ENCODE measurements around the gene ALG6. TPM values are rescaled to one million over a fixed set of nuclear protein-coding genes. Genes with fewer than 3 reads are reported as not detected.

The ALG6 gene
- total and polyA plus RNA-seq, 8 donors = 11.8 to 27.3 (median 23.1) TPM

DNA sequence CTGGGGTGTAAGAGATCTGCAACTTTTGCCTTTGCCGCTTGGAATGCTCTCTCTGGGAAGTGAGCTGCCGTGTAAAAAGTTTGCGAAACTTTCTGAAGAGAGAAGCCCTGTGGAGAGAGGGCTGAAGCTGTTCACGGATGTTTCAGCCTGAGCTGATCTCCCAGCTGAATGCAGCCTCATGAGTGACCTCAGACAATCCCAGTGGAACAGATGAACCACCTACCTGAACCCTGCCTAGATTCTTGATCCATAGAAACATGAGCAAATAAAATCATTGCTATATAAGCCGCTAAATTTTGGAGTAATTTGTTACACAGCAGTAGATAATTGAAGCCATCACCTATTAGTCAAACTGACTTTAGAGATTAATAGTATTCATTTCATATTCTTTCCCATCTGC lies 4.4 kb upstream of the ALG6 start:
- H3K27me3 ChIP-seq = no peaks in the 10 kb centered on the region
- H3K36me3 ChIP-seq = no peaks in the 10 kb centered on the region
- TF ChIP-seq, protein P1, sequence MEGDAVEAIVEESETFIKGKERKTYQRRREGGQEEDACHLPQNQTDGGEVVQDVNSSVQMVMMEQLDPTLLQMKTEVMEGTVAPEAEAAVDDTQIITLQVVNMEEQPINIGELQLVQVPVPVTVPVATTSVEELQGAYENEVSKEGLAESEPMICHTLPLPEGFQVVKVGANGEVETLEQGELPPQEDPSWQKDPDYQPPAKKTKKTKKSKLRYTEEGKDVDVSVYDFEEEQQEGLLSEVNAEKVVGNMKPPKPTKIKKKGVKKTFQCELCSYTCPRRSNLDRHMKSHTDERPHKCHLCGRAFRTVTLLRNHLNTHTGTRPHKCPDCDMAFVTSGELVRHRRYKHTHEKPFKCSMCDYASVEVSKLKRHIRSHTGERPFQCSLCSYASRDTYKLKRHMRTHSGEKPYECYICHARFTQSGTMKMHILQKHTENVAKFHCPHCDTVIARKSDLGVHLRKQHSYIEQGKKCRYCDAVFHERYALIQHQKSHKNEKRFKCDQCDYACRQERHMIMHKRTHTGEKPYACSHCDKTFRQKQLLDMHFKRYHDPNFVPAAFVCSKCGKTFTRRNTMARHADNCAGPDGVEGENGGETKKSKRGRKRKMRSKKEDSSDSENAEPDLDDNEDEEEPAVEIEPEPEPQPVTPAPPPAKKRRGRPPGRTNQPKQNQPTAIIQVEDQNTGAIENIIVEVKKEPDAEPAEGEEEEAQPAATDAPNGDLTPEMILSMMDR (IDR thresholded peaks at IDR 0.05) = no peak
- H3K27ac ChIP-seq = no peak overlapping the region
- H3K9me3 ChIP-seq = no peaks in the 10 kb centered on the region
- no peak for ATAC-seq
- H3K4me3 ChIP-seq = no peak overlapping the region
- DNase-seq = no peak
- H3K4me1 ChIP-seq = peaks cover 0 to 6% of the 10 kb centered on the region in 2 donors
- intact Hi-C loops (cut with DNase I) = no loop called here

DNA sequence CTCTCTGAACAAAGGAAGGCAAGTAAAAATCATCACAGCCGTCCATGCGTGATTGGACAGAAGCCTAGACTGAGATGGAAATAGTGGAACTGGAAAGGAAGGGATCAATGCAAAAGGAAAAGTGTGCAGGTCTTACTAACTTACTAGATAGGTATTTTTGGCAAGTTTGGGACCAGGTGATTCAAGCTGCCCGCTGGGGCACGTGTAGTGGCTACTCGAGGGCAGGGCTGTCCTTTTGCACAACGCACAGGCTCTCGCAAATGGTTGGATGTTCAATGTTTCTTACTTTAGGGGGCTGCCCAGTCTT lies 566 bp upstream of the ALG6 start:
- Histone ChIP-seq H3K4me1 (peaks cover 3 to 16% of the 10 kb centered on the region in 2 donors), H3K36me3 (no peaks in the 10 kb centered on the region), H3K27ac (peak overlapping the region; percentile 57 to 83), H3K27me3 (no peaks in the 10 kb centered on the region), H3K4me3 (peak overlapping the region; percentile 68 to 81), H3K9me3 (no peaks in the 10 kb centered on the region)
- intact Hi-C loops (cut with DNase I) = no loop called here
- ATAC-seq = no peak
- DNase-seq = peak in 1 of 4 donors; percentile 3
- TF ChIP-seq, protein P1 (IDR thresholded peaks at IDR 0.05) = no peak

DNA sequence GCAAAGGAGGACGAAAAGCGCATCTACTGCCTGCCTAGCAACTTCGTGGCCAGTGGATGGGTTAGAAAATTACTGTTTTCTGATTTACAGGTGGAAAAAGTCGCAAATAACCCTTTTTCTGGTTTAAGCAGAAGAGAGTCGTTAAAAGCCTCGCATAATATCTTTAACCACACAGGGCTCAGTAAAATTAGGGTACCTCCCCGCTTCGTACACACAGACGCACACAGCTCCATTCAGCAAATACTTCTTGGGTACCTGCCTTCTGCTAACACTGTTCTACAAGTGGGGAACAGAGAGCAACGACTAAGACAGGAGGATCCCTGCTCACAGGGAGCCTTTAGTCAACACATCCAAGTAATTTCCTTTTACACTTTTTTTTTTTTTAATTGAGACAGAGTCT lies 704 bp downstream of the ALG6 start:
- ATAC-seq (no peak), DNase-seq (peak in 1 of 4 donors; percentile 3)
- TF ChIP-seq, protein P1 (IDR thresholded peaks at IDR 0.05) = no peak
- Histone ChIP-seq H3K27ac (peak overlapping the region; percentile 57 to 83), H3K9me3 (no peaks in the 10 kb centered on the region), H3K4me1 (peaks cover 3 to 16% of the 10 kb centered on the region in 2 donors), H3K27me3 (no peaks in the 10 kb centered on the region), H3K4me3 (peak overlapping the region; percentile 68 to 81), H3K36me3 (no peaks in the 10 kb centered on the region)
- intact Hi-C loops (cut with DNase I) = no loop called here

DNA sequence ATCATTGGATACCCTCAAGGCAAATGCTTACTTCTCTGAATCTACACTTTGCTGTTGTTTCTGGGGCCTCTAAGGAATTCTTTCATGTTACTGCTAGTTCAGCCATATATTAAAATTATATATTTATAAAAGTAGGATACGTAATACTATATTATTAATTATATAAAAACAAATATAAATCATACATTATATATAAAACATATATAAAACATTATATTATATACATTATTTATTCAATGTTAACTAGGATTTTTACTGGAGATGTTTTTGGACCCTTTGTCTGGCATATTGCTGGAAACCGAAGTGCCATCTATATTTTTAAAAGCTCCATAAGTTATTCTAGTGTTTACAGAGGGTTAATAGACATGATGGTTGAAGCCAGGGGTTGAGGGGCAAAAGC lies 12.2 kb downstream of the ALG6 start:
- DNase-seq = no peak
- Histone ChIP-seq H3K36me3 (peaks cover 0 to 4% of the 10 kb centered on the region in 2 donors), H3K27ac (no peak overlapping the region), H3K4me1 (no peaks in the 10 kb centered on the region), H3K27me3 (no peaks in the 10 kb centered on the region), H3K9me3 (no peaks in the 10 kb centered on the region), H3K4me3 (no peak overlapping the region)
- intact Hi-C loops (cut with DNase I) = no loop called here
- TF ChIP-seq, protein P1 (IDR thresholded peaks at IDR 0.05) = no peak
- no peak for ATAC-seq

DNA sequence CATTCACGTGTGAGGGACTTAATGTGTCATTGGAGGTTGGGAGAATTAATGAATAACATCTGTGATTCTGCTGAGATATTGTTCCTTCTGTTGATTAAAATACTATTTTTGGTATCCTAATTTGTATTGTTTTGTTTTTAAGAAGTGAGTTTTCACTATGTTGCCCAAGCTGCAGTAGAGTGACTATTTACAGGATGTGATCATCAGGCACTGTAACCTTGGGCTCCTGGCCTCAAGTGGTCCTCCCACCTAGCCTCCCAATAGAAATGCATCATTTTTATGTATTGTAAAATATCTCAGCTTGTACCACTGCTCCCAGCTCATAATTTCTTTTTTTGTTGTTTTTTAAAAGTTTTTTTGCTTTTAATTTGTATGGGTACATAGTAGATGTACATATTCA lies 14.3 kb downstream of the ALG6 start:
- TF ChIP-seq, protein P1 (IDR thresholded peaks at IDR 0.05) = no peak
- ATAC-seq = no peak
- H3K9me3 ChIP-seq = no peaks in the 10 kb centered on the region
- no peaks in the 10 kb centered on the region for H3K27me3 ChIP-seq
- no peak for DNase-seq
- H3K4me1 ChIP-seq = no peaks in the 10 kb centered on the region
- peaks cover 0 to 4% of the 10 kb centered on the region in 2 donors for H3K36me3 ChIP-seq
- H3K4me3 ChIP-seq = no peak overlapping the region
- H3K27ac ChIP-seq = no peak overlapping the region
- intact Hi-C loops (cut with DNase I) = loop anchor here in 1 of 2 donors (10.0 kb wide), 1 partner anchor 123 kb away; no protein-coding TSS in a partner anchor

Data from left lung (tissue), 10 donors.